Suppressor macrophage (primary cell): ENCODE measurements around the gene IFIT3.
"Not testable (repeated sequence)": the region's sequence is repeated elsewhere in the genome, so short reads cannot be mapped to it uniquely, and the experiment has no call there.

Experiments
- DNase-seq, 4 experiments: peaks; one replicate each; pipeline ENCODE4 v3.0.0-alpha.2; 2020 to 2022

Gene IFIT3

GRCh38 chr10:89304446-89304845, 23.4 kb upstream of the IFIT3 start:
- no peak for DNase-seq

- no peak for DNase-seq
These were observed 22.9 kb upstream of the IFIT3 start for GRCh38 chr10:89304925-89305324.

GRCh38 chr10:89305766-89306433, 21.9 kb upstream of the IFIT3 start:
- DNase-seq, result no peak

- DNase-seq, result no peak
These were observed 21.1 kb upstream of the IFIT3 start for GRCh38 chr10:89306434-89307268.

- no peak for DNase-seq
These were observed 20.6 kb upstream of the IFIT3 start for GRCh38 chr10:89307269-89307577.

- DNase-seq, result no peak
These were observed 19.5 kb upstream of the IFIT3 start for GRCh38 chr10:89308266-89308665.

- DNase-seq, result no peak
These were observed 19.1 kb upstream of the IFIT3 start for GRCh38 chr10:89308736-89309135.

GRCh38 chr10:89309156-89310055, 18.4 kb upstream of the IFIT3 start:
- DNase-seq, result no peak

GRCh38 chr10:89310056-89310893, 17.5 kb upstream of the IFIT3 start:
- peak in 1 of 4 experiments; percentile 62 for DNase-seq

- DNase-seq, result no peak
These were observed 14.8 kb upstream of the IFIT3 start for GRCh38 chr10:89312973-89313372.

- DNase-seq, result no peak
These were observed 13.1 kb upstream of the IFIT3 start for GRCh38 chr10:89314676-89315075.

- DNase-seq, result not testable (repeated sequence)
These were observed 9.8 kb upstream of the IFIT3 start for GRCh38 chr10:89318047-89318446.

- not testable (repeated sequence) for DNase-seq
These were observed 2.7 kb upstream of the IFIT3 start for GRCh38 chr10:89325081-89325480.

- not testable (repeated sequence) for DNase-seq
These were observed 1.9 kb upstream of the IFIT3 start for GRCh38 chr10:89325856-89326255.

- DNase-seq, result no peak
These were observed 1.4 kb downstream of the IFIT3 start for GRCh38 chr10:89329151-89329550.

GRCh38 chr10:89330014-89330413, 2.2 kb downstream of the IFIT3 start:
- not testable (repeated sequence) for DNase-seq

- DNase-seq, result no peak
These were observed 2.9 kb downstream of the IFIT3 start for GRCh38 chr10:89330537-89331212.

- DNase-seq, result not testable (repeated sequence)
These were observed 3.8 kb downstream of the IFIT3 start for GRCh38 chr10:89331487-89332122.

- DNase-seq, result peak; percentile 35 to 72 (median 54)
These were observed 4.4 kb downstream of the IFIT3 start for GRCh38 chr10:89332123-89332633.

- peak in 2 of 4 experiments; percentile 41 to 46 for DNase-seq
These were observed 7.4 kb downstream of the IFIT3 start for GRCh38 chr10:89335226-89335625.

- peak in 3 of 4 experiments; percentile 12 to 58 (median 46) for DNase-seq
These were observed 8.4 kb downstream of the IFIT3 start for GRCh38 chr10:89336241-89336640.
